NCI-H128 (cell line): ENCODE data around the gene PITPNC1.
"Not testable (repeated sequence)": the region's sequence is repeated elsewhere in the genome, so short reads cannot be mapped to it uniquely, and the experiment has no call there.

Source experiments
- DNase-seq: peaks from one replicate; lab custom pipeline; 2025; ENCODE audit not compliant: unreplicated experiment; lab: John Stamatoyannopoulos, UW

The PITPNC1 gene

DNA sequence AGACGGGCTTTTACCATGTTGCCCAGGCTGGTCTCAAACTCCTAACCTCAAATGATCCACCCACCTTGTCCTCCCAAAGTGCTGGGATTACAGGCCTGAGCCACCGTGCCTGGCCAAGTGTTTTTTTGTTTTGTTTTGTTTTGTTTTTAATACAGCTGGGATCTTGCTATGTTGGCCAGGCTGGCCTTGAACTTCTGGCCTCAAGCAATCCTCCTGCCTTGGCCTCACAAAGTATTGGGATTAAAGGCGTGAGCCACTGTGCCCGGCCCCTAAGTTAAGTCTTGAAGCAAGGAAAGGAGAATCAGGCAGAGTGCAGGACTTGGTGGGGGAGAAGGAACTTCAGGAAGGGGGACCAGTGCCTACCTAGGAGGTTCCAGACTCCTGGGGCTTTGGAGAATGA is 288.9 kb downstream of the PITPNC1 start:
- no peak for DNase-seq

- DNase-seq: no peak
These were observed 289.6 kb downstream of the PITPNC1 start for GRCh38 chr17:67666710-67667109.

DNA sequence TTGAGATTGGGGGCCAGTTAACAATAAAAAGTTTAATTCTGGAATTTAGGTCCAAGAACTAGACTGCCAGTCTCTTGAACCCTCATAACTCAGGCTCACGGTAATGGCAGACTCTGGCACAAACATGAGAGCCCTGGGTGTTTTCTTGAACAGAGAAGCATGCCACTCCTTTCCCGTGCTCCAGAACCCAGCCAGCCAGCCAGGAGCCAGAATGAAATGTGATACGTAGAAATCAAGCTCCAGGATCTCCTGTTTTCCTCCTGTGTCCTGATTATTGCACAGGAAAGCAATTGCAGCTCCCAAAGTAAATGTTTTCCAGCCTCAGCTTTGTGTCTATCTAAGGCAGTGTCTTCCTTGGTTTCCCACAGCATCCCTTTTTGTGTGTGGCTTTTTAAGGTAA is 294.4 kb downstream of the PITPNC1 start:
- no peak for DNase-seq

DNA sequence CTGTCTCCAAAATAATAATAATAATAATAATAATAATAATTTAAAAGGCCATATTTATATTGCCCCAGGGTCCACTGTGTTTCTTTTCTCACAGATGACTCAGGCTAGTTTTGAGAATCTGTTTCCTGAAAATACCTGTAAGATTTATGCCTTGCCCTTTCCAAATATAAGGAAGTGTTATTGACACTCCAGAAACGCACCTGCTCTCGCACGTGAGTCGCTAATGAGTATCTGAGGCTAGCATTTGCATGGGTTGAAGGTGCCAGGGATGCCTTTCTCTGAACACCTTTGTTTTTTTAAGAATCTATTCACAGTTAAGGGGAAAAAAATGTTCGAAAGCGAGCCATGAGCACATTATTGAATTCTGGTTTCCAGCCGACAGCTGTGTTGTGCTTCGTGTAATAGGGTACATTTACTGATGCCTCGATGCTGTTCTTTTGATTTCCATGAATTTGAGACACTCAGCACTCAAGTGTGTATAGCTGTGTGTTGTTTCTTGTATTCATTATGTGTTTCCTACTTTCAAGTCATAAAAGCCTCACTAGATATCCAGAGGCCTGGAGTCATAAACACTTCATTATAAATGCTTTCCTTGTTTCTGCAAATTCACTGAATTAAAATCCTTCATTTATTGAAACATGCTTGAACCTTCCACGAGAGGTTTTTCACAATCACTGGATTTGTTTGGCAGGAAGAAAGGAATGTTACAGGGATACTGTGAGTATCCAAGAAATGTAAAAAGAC is 295.7 kb downstream of the PITPNC1 start:
- no peak for DNase-seq

GRCh38 chr17:67675481-67675880 is 298.4 kb downstream of the PITPNC1 start:
- DNase-seq: no peak

DNA sequence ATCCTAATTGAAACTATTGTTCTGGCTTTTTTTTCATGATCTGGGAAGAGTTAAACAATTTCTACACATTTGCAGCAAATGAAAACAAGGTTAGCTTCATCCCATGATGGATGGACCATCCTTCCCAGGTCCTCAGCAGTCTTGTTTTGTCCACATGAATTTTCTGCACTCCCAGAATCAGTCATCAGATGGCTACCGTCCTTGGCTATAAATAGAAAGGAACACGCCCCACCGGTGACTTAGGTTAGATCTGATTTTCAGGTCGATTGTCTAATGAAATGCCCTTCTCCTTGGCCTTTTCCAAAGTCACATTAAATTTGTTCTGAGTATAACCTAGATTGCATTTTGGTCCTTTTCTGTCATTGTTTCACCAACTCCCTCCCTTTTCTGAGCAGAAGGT is 299.2 kb downstream of the PITPNC1 start:
- DNase-seq: no peak

DNA sequence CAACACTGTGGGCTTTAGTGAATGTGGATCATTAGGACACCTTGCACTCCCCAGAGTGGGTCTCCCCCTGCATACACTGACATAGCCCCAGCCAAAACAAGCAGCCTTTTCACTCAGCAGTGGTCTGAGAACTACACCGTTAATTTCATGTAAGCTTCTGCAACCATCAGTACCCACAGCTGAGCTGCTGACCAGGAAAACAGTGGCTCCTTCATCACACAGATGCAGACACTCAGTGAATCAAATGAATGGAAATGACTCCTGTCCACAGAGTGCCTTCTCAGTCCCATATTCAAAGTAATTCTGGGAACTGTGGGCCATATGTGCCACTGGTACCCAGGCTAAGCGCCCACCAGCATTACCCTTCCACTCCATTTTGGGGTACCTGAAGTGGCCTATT is 301.3 kb downstream of the PITPNC1 start:
- no peak for DNase-seq

- DNase-seq: no peak
These were observed 302.1 kb downstream of the PITPNC1 start for GRCh38 chr17:67679225-67679624.

DNA sequence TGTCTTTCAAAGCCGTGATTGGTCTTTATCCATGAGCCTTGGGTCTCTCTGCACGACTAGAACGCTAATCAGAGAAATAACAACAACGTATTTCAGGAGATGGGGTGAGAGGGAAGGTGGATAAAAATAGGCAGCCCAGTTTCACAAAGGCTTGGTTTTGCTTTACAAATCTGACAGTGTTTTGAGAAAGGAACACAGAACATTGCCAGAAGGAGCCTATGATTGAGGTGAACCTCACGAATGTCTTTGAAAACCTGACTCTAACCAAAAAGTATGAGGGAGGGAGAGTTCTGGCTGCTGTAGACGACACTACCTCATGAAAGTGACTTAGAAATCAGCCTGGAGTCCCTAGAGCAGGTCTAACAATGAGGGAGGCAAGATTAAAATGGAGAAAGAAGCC is 302.6 kb downstream of the PITPNC1 start:
- DNase-seq: no peak

- DNase-seq: no peak
These were observed 303.6 kb downstream of the PITPNC1 start for GRCh38 chr17:67680445-67681224.

GRCh38 chr17:67682196-67682595 is 305.1 kb downstream of the PITPNC1 start:
- DNase-seq: no peak

DNA sequence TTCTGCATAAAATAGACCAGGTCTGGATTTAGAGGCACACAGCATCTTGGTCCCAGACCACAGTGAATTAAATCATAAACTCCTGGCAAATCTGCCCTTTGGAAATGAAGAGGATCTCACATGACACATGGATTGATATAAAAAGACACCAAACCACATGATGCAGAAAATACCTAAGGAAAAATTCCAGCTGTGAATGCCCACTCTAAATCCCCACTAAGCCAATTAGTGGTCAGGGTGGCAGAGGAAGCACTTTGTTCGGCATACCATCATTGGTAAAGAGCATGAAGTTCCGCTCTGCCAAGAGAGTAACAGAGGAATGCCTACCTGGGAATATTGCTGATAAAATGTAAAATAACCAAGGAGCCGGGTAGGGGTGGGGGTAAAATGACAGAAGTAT is 308.3 kb downstream of the PITPNC1 start:
- DNase-seq: no peak

- no peak for DNase-seq
These were observed 309.2 kb downstream of the PITPNC1 start for GRCh38 chr17:67686241-67686640.

- no peak for DNase-seq
These were observed 310.4 kb downstream of the PITPNC1 start for GRCh38 chr17:67687511-67687910.

- peak; percentile 36 for DNase-seq
These were observed 312.6 kb downstream of the PITPNC1 start for GRCh38 chr17:67689534-67690177.

DNA sequence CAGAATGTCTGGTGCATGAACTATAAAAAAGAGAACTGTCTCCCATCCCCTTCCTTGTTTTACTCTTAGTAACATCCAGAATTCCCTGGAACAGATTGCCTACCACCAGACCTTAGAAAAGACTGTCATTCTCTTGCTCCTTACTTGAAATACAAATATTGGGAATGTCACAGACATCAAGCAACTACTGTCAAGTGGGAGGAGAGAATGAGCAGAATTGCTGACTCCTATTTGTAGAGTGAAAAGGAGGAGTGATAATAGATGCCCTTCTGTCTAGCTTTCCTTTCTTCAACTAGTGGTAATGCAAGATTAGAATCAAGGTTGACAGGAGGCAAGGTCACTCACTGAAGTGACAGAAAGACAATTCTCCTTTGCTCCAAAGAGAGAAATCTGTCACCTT is 316.7 kb downstream of the PITPNC1 start:
- DNase-seq: no peak

DNA sequence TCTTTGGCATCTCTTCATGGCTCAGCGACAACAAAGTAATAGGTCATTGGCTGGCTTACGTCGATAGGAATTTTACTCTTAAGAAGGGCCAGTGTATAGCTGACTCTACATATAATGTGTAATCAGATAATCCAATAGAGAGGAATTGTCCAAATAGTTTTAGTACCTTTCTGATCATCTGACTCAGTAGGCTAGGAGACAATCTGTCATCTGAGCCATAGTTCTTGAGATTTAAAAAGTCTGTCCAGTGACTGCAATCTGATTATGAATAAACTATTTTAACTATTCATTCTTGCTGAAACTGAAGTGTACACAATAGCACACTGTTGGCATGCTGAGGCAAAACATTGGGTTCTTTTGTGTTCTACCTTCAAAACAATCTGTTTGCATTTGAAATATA is 319.3 kb downstream of the PITPNC1 start:
- DNase-seq: no peak

DNA sequence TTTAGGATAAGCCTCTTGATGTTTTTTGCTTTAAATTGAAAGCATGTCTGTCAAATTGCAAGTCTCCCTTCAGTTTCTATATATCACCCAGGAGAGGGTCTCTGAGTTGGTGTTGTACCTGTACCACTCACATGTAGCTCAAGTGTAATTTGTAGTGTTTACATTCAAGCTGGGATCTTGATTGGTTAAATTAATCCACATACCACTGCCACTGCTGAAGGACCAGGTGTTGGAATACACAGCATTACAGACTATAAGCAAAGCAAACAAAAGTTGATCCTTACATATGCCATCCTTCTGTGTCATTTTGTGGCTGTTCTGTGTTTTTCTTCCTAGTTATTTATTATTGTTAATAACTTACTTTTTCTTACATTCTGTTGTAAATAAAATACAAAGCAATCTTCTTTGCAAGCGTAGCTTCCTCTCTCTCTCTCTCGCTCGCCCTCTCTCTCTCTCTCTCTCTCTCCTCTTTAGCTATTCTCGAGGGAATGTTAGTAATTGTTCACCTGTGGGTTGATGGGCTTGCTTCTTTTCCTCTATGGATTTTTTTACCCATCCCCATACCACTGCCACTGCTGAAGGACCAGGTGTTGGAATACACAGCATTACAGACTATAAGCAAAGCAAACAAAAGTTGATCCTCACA is 319.9 kb downstream of the PITPNC1 start:
- DNase-seq: peak; percentile 11

GRCh38 chr17:67700037-67700724 is 323.1 kb downstream of the PITPNC1 start:
- no peak for DNase-seq

GRCh38 chr17:67700725-67701119 is 323.6 kb downstream of the PITPNC1 start:
- no peak for DNase-seq

GRCh38 chr17:67702861-67703260 is 325.8 kb downstream of the PITPNC1 start:
- DNase-seq: not testable (repeated sequence)
